Measurements from ENCODE around the gene FIBIN.
"Not testable (repeated sequence)": the region's sequence is repeated elsewhere in the genome, so short reads cannot be mapped to it uniquely, and the experiment has no call there.

The FIBIN gene

DNA sequence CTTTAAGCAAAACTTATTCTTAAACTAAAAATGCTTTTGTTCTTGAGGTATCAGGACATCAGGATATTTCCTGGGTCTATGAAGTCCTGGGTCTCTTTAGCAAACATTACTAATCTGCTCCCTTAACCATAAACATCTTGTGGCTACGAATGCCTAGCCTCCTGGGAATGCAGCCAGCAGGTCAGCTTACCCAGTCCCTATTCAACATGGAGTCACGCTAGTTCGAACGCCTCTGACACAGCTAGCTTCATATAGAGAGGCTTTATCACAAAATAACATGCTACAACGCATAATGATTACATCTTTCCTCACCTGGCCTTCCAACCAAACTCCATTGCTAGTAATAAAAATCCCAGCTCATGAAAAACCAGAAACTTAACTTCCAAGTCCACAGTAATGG is 17.5 kb upstream of the FIBIN start:
- DNase-seq (ENCODE audit: insufficient read length, low spot score), result no peak
- no peak for FAIRE-seq

- FAIRE-seq; DNase-seq (ENCODE audit: insufficient read length, low spot score): not testable (repeated sequence)
Observed at GRCh38 chr11:26977209-26977608, 16.7 kb upstream of the FIBIN start.

GRCh38 chr11:26983645-26984044 is 10.3 kb upstream of the FIBIN start:
- DNase-seq (ENCODE audit: insufficient read length, low spot score) (no peak), FAIRE-seq (no peak)

DNA sequence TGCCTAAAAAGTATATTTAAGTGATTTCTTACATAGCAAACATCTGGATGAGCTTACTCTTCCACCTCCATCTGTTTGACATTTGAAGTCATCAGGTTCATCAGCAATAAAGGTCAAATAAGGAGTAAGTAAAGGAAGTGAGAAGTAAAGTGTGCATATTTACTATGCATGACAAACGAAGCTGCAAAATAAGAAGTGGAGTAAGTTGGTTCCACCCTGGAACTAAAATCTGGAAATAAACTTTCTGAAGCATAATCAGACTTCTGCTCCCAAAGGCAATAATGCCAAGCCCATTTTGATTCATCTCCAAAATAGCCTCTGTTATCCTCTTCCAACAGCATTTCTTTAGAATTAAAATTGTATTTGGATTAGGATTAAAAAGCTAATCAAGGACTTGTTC is 8.4 kb upstream of the FIBIN start:
- DNase-seq (ENCODE audit: insufficient read length, low spot score), result no peak
- FAIRE-seq, result no peak

- DNase-seq (ENCODE audit: insufficient read length, low spot score) (no peak), FAIRE-seq (no peak)
Observed at GRCh38 chr11:26985943-26986342, 8.0 kb upstream of the FIBIN start.

DNA sequence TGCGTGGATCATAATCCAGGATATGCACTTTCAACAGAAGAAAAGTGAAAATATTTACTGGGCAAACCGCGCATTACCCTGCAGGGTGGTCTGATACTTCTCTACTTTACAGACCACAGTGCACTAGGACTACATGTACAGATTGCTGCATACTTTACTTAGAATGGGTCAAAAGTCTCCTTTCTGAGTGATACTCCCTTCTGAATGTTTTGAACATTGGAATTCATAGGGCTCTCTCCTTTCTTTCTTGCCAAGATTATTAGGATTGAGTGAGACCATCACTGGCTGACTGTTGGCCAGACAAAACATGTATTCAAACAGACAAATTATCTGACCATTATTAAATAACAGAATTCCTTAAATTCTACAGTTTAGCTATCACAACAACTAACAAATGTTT is 6.6 kb upstream of the FIBIN start:
- FAIRE-seq (no peak), DNase-seq (ENCODE audit: insufficient read length, low spot score) (no peak)

DNA sequence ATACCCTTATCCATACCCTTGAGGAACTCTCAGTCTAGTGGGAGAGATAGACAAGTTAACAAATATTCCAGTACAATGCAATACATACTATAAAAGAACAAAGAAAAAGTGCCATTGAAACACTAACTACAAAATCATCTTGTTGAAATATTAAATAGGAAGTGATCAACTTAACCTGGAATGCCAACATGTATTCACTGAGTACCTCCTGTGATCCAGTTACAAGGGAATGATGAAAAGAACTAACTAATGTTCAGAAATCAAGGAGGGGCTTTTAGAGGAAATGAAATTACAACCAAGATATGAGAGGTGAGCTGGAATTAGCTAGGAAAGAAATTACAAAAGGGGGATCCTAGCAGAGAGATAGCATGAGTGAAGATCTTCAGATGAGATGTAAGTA is 6.2 kb upstream of the FIBIN start:
- FAIRE-seq, result no peak
- DNase-seq (ENCODE audit: insufficient read length, low spot score), result no peak

GRCh38 chr11:26992031-26992541 is 1.8 kb upstream of the FIBIN start:
- no peak for FAIRE-seq
- no peak for DNase-seq (ENCODE audit: insufficient read length, low spot score)

DNA sequence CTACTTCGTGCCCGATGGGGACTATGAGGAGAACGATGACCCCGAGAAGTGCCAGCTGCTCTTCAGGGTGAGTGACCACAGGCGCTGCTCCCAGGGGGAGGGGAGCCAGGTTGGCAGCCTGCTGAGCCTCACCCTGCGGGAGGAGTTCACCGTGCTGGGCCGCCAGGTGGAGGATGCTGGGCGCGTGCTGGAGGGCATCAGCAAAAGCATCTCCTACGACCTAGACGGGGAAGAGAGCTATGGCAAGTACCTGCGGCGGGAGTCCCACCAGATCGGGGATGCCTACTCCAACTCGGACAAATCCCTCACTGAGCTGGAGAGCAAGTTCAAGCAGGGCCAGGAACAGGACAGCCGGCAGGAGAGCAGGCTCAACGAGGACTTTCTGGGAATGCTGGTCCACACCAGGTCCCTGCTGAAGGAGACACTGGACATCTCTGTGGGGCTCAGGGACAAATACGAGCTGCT is 751 bp downstream of the FIBIN start:
- DNase-seq (ENCODE audit: insufficient read length, low spot score) (no peak), FAIRE-seq (no peak)

DNA sequence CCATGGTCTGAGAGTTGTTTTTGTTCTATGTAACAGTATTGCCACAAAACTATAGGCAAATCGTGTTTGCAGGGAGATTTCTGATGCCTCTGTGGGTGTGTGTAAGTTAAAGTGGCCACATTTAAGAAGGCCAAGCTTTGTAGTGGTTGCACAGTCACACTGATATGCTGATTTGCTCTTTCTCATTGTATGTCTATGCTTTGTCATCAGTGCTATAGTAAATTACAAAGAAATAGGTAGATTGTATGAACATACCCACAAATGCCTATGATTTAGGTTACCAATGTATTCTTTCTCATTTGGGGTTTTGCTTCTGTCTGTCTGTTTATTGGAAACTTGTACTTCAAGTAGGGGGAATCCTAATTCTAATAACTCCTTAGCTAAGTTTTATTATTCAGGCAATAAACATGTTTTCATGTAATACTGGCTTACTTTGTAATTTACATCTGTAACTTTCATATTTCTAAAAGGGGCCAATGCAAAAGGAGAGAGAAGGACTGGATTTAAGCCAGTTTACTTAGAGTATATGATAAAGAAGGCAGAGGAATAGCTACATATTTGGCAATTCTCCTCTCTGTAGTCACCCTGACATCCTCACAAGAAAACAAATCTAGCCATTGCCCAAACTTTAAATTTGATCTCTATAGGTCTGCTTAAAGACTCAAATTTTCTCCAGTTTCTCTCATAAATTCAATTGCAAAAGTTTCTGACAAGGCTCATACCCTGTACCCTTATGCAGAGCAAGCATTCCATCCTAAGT is 2.0 kb downstream of the FIBIN start:
- DNase-seq (ENCODE audit: insufficient read length, low spot score) (no peak), FAIRE-seq (no peak)

GRCh38 chr11:26997378-26997777 is 3.5 kb downstream of the FIBIN start:
- no peak for DNase-seq (ENCODE audit: insufficient read length, low spot score)
- no peak for FAIRE-seq

- FAIRE-seq; DNase-seq (ENCODE audit: insufficient read length, low spot score): not testable (repeated sequence)
Observed at GRCh38 chr11:27001136-27001730, 7.3 kb downstream of the FIBIN start.

DNA sequence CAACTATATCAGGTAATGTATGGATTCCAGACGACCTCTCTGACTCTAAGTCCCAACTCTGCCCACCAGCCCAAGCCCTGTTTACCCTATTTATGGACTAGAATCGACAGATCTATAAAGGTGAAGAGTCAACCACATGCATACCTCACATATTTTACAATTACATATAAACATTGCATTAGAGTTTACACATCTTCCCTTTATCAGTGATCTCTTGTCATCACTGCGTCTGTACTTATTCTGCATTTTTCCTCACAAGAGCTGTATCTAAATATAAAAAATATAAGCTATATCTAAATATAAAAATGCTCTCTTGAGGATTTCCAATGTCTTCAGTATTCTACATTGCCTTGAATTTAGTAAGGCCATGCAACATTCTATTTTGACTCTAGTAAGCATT is 8.5 kb downstream of the FIBIN start:
- FAIRE-seq (no peak), DNase-seq (ENCODE audit: insufficient read length, low spot score) (no peak)

DNA sequence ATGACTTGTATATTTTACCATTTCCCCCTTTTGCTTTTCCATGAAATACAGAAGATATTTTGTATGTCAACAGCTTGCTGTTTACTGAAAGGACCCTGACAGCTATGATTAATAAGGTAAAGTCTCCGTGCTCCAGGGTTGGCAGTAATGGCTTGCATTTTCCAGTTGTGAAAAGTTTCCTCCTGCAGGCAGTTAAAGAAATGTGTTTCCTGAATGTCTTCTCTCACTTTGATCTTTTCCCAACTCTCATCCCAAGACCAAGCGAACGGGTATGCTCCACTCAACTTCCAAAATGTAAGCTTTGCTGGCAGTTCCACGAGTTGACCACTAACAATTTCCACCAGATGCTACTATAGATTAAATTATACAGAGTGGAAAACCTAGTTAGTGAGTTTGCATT is 8.9 kb downstream of the FIBIN start:
- DNase-seq (ENCODE audit: insufficient read length, low spot score) (no peak), FAIRE-seq (no peak)

- FAIRE-seq, result no peak
- no peak for DNase-seq (ENCODE audit: insufficient read length, low spot score)
Observed at GRCh38 chr11:27004103-27004502, 10.2 kb downstream of the FIBIN start.

GRCh38 chr11:27008811-27009535 is 15.1 kb downstream of the FIBIN start:
- DNase-seq (ENCODE audit: insufficient read length, low spot score) (no peak), FAIRE-seq (no peak)

- DNase-seq (ENCODE audit: insufficient read length, low spot score) (no peak), FAIRE-seq (no peak)
Observed at GRCh38 chr11:27011560-27012233, 17.8 kb downstream of the FIBIN start.

- FAIRE-seq (peak; percentile 4), DNase-seq (ENCODE audit: insufficient read length, low spot score) (no peak)
Observed at GRCh38 chr11:27012234-27012921, 18.5 kb downstream of the FIBIN start.

DNA sequence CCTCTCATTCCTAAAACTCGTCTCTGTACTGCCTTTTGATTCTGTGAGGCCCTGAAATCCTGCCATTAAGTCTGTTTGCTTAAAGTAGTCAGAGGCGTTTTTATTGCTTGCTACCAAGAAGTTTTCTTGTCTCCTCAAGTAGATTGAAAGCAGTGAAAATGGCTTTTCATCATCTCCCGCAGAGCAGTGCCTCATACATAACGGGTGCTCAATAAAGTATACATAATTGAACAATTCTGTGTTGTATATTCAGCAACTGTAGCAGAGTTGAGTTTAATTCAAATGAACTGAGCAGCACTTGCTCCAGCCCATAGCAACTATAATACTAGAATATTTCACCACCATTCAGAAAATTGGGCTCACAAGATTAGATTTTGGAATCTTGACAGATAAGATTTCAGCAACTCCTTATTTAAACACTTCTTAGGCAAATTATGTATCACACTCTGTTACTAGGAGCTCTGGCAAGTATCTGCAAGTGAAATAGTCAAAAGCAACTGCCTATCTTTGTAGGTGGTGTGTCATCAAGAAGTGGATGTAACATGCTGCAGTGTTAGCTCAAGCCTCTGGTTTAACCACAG is 20.0 kb downstream of the FIBIN start:
- no peak for FAIRE-seq
- no peak for DNase-seq (ENCODE audit: insufficient read length, low spot score)

DNA sequence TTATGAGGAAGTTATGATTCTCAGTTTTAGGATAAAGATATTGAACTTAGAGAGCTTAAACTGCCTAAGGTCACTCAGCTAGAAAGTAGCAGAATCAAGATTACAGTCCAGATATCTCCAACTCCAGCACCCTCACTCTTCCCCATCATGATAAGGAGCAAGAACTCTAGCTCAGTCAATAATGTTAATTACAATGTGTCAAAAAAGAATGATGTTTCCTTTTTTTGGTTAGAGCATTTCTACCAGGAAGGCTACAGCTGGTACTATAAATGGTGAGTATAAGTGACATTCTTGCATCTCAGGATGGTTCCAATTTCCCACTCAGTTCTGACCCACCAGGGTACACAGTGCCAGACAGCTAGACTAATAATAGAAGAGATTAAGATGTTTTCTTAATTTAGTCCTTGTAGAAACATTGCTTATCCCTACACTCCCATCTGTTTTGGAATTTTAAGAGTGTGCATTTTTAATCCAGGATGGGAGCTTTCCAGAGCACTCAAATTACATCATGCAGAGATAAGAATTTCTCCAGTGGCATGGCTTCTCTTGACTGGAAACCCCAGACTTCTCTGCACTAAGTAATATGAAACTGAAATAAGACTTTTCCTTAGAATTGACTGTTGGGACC is 25.1 kb downstream of the FIBIN start:
- DNase-seq (ENCODE audit: insufficient read length, low spot score), result no peak
- FAIRE-seq, result no peak
